ENCODE results near the gene PODXL.

DNA sequence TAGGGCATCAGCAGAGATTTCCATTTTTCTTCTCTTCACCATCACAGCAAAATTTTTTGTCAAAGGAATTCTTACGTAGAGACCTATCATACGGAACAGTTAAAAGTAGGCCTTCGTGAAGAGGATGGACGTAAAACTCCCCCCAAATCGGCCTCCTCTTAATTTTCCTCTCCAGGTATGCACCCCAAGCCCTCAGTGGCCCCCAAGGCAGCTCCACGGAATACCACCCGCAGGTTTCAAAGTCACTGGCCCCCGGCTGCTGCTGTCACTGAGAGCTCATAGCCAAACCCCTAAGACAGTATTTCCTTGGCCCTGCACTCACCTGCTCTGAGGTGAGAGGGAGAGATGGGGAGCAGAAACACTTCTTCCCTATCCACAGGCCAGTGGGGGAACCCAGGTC is 8.8 kb downstream of the PODXL start:
- TF ChIP-seq, protein P1, sequence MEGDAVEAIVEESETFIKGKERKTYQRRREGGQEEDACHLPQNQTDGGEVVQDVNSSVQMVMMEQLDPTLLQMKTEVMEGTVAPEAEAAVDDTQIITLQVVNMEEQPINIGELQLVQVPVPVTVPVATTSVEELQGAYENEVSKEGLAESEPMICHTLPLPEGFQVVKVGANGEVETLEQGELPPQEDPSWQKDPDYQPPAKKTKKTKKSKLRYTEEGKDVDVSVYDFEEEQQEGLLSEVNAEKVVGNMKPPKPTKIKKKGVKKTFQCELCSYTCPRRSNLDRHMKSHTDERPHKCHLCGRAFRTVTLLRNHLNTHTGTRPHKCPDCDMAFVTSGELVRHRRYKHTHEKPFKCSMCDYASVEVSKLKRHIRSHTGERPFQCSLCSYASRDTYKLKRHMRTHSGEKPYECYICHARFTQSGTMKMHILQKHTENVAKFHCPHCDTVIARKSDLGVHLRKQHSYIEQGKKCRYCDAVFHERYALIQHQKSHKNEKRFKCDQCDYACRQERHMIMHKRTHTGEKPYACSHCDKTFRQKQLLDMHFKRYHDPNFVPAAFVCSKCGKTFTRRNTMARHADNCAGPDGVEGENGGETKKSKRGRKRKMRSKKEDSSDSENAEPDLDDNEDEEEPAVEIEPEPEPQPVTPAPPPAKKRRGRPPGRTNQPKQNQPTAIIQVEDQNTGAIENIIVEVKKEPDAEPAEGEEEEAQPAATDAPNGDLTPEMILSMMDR (IDR thresholded peaks at IDR 0.05 in 2 of 3, conservative IDR thresholded peaks at IDR 0.05 in 1 of 3; ENCODE audit: control insufficient read depth in 2 of 3, extremely low read depth in 1 of 3, insufficient read depth in 1 of 3, low read depth in 3 of 3, low read length in 3 of 3), result no peak
- TF ChIP-seq PML (IDR thresholded peaks at IDR 0.05; ENCODE audit: low read length), result no peak
- TF ChIP-seq, protein P2, sequence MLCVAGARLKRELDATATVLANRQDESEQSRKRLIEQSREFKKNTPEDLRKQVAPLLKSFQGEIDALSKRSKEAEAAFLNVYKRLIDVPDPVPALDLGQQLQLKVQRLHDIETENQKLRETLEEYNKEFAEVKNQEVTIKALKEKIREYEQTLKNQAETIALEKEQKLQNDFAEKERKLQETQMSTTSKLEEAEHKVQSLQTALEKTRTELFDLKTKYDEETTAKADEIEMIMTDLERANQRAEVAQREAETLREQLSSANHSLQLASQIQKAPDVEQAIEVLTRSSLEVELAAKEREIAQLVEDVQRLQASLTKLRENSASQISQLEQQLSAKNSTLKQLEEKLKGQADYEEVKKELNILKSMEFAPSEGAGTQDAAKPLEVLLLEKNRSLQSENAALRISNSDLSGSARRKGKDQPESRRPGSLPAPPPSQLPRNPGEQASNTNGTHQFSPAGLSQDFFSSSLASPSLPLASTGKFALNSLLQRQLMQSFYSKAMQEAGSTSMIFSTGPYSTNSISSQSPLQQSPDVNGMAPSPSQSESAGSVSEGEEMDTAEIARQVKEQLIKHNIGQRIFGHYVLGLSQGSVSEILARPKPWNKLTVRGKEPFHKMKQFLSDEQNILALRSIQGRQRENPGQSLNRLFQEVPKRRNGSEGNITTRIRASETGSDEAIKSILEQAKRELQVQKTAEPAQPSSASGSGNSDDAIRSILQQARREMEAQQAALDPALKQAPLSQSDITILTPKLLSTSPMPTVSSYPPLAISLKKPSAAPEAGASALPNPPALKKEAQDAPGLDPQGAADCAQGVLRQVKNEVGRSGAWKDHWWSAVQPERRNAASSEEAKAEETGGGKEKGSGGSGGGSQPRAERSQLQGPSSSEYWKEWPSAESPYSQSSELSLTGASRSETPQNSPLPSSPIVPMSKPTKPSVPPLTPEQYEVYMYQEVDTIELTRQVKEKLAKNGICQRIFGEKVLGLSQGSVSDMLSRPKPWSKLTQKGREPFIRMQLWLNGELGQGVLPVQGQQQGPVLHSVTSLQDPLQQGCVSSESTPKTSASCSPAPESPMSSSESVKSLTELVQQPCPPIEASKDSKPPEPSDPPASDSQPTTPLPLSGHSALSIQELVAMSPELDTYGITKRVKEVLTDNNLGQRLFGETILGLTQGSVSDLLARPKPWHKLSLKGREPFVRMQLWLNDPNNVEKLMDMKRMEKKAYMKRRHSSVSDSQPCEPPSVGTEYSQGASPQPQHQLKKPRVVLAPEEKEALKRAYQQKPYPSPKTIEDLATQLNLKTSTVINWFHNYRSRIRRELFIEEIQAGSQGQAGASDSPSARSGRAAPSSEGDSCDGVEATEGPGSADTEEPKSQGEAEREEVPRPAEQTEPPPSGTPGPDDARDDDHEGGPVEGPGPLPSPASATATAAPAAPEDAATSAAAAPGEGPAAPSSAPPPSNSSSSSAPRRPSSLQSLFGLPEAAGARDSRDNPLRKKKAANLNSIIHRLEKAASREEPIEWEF (IDR thresholded peaks at IDR 0.05; ENCODE audit: insufficient replicate concordance, low read depth, low read length), result no peak
- no peak for TF ChIP-seq EZH2 (IDR thresholded peaks at IDR 0.05; ENCODE audit: borderline replicate concordance, control insufficient read depth, low read depth, low read length)
- TF ChIP-seq JUND (IDR thresholded peaks at IDR 0.05; ENCODE audit: low read depth, low read length), result no peak
- TF ChIP-seq CREM (IDR thresholded peaks at IDR 0.05; ENCODE audit: low read depth), result no peak
- TF ChIP-seq ZZZ3 (IDR thresholded peaks at IDR 0.05; ENCODE audit: control insufficient read depth, insufficient read length, low read depth), result no peak
- TF ChIP-seq, protein P3, sequence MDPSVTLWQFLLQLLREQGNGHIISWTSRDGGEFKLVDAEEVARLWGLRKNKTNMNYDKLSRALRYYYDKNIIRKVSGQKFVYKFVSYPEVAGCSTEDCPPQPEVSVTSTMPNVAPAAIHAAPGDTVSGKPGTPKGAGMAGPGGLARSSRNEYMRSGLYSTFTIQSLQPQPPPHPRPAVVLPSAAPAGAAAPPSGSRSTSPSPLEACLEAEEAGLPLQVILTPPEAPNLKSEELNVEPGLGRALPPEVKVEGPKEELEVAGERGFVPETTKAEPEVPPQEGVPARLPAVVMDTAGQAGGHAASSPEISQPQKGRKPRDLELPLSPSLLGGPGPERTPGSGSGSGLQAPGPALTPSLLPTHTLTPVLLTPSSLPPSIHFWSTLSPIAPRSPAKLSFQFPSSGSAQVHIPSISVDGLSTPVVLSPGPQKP (IDR thresholded peaks at IDR 0.05; ENCODE audit: low read depth, low read length), result no peak
- TF ChIP-seq EP300 (IDR thresholded peaks at IDR 0.05; ENCODE audit: borderline replicate concordance in 1 of 2, control insufficient read depth in 1 of 2, low read depth in 2 of 2, low read length in 2 of 2), result no peak
- TF ChIP-seq CHD2 (IDR thresholded peaks at IDR 0.05; ENCODE audit: borderline replicate concordance, low read depth, low read length), result no peak
